Mucosa of descending colon (tissue), 3 donors: Measurements from ENCODE around the gene PLCB4. TPM values are rescaled to one million over a fixed set of nuclear protein-coding genes. Genes with fewer than 3 reads are reported as not detected.
A peak's percentile ranks its signal among the peaks of the same experiment; 100 is the strongest.

Experiments used
- ATAC-seq: fragments of 200-7000 bp; cut with Tn5 transposase; one replicate; pipeline ENCODE4 v1.9.1; 2020; ENCODE audit warnings: mild to moderate bottlenecking, moderate library complexity
- DNase-seq, 3 donors: peaks; one replicate each; pipeline ENCODE4 v3.0.0-alpha.2; 2020
- H3K36me3 ChIP-seq: fragments of 200-600 bp; one replicate; pipeline ENCODE4 v1.8.0; 2021; ENCODE audit warnings: low read depth, mild to moderate bottlenecking
- H3K4me1 ChIP-seq: fragments of 200-600 bp; one replicate; pipeline ENCODE4 v1.8.0; 2021; ENCODE audit warnings: low read depth, mild to moderate bottlenecking
- H3K4me3 ChIP-seq: fragments of 200-600 bp; one replicate; pipeline ENCODE4 v1.8.0; 2021; ENCODE audit warnings: mild to moderate bottlenecking
- H3K9me3 ChIP-seq: fragments of 200-600 bp; one replicate; pipeline ENCODE4 v1.8.0; 2021; ENCODE audit warnings: mild to moderate bottlenecking
- CTCF ChIP-seq: fragments of 200-600 bp; IDR thresholded peaks from one replicate; pipeline ENCODE4 v1.8.0; 2022; ENCODE audit warnings: antibody characterized with exemption, mild to moderate bottlenecking
- intact Hi-C, 2 donors: fragments of 100-400 bp; cut with DNase I in 1 of 2; cut with micrococcal nuclease in 1 of 2; formaldehyde crosslinking; loops; one replicate each; pipeline versions ENCODE4 v1.11.0 to v1.11.1; 2022; cut with DNase I, micrococcal nuclease
- total RNA-seq, 3 donors: library from RNA; stranded (reverse); fragmentation: NEBNext Ultra II Directional in 2 of 3; extraction: Animal tissue kit (Norgen Biotek cat#: 25700) in 2 of 3; gene quantifications; one replicate each; pipeline versions ENCODE4 v1.2.1 to v1.2.4, GENCODE V29; 2021 to 2023
- donor health status: DM: no; HTN: no; CAD: no; lungs with moderate emphysema.
- donor health status: DM: no; HTN: no; CAD: no.
- donor health status: DM: no; HTN: yes; CAD: no.

Gene PLCB4
- total RNA-seq, 3 donors from 2014 or later, result 37.8 to 55.0 (median 51.2) TPM

DNA sequence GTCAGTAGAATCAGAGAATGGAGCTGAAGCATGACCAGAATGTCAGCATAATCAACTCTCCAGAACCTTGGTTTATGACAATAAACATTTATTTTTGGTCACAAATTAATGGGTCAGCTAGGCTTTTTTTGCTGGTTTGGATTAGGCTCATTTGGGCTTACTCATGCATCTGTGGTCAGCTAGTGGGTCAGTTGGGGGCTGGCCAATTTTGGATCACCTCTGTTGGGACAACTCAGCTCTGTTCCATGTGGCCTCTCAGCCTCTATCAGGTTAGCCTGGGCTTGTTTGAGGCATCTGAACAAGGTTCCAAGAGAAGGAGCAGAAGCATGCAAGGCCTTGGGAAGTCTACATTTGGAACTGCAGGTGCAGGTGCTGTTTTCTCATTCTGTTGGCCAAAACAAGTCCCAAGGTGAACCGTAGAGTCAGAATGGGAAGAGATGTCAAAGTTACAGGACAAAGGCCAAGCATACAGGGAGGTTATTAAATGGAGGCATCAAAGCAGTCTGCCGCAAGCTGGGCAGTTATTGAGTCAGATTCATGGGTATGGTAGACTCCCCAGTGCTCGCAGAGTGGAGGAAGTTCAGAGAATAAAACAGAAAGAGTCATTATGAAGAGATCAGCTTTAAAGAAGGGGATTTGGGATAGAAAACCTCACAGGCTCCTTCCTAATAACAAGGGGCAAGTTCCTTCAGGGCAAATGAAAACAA, 173.0 kb downstream of the PLCB4 start:
- H3K36me3 ChIP-seq, result no peaks in the 10 kb centered on the region
- DNase-seq, result peak in 1 of 3 donors; percentile 51
- intact Hi-C loops, result no loop called here

DNA sequence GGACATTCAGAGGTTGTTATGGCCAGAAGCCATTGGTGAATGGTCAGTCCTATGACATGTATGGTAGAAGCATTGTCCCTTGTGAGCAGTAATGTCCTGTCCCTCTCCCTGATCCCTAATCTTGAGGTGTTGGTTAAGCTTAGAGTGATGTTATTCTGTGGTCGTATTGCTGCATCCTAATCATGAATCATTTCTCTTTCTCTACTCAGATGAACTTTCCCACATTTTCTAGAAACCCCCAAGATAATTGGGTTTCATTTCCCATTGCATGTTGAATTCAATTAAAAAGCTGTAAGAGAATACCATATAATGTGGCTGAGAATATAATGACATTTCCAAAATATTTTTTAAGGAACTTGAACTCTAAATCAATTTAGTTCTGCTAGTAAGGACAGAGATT, 175.1 kb downstream of the PLCB4 start:
- H3K36me3 ChIP-seq, result no peaks in the 10 kb centered on the region
- no peak for TF ChIP-seq CTCF
- peaks cover 19% of the 10 kb centered on the region for H3K4me1 ChIP-seq
- intact Hi-C loops, result no loop called here
- no peaks in the 10 kb centered on the region for H3K9me3 ChIP-seq
- ATAC-seq (no peak), DNase-seq (no peak)
- H3K4me3 ChIP-seq, result no peak overlapping the region

More for the DNA sequence above, 173.0 kb downstream of the PLCB4 start:
- Histone ChIP-seq H3K9me3 (no peaks in the 10 kb centered on the region), H3K4me1 (peaks cover 19% of the 10 kb centered on the region), H3K4me3 (no peak overlapping the region)
- peak; percentile 74 for ATAC-seq
- no peak for TF ChIP-seq CTCF

GRCh38 chr20:9244811-9245210, 175.9 kb downstream of the PLCB4 start:
- no peaks in the 10 kb centered on the region for H3K9me3 ChIP-seq
- no peak for DNase-seq
- TF ChIP-seq CTCF, result no peak
- intact Hi-C loops, result no loop called here
- peaks cover 19% of the 10 kb centered on the region for H3K4me1 ChIP-seq
- ATAC-seq, result no peak
- no peaks in the 10 kb centered on the region for H3K36me3 ChIP-seq
- no peak overlapping the region for H3K4me3 ChIP-seq

- H3K4me1 ChIP-seq, result peaks cover 8% of the 10 kb centered on the region
- ATAC-seq, result no peak
- TF ChIP-seq CTCF, result no peak
These were observed 177.8 kb downstream of the PLCB4 start for GRCh38 chr20:9246731-9247130.

DNA sequence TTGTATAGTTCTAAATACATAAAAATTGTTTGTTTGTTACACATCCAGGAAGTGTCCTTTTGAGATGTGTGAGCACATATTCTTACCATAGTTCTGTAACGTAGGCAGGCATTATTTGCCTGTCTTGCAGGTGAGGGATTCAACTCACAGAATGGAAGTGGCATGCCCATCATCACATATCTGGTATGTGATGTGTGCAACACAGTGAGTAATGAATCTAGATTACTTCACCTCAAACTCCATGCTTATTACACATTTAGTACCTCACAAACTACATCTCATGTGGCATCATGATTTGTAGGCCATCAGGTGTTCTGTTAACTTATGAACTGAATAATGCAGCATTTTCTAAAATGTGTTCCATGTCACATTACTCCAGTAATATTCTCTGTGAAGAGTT, 181.6 kb downstream of the PLCB4 start:
- Histone ChIP-seq H3K9me3 (no peaks in the 10 kb centered on the region), H3K4me3 (no peak overlapping the region), H3K4me1 (no peaks in the 10 kb centered on the region), H3K36me3 (no peaks in the 10 kb centered on the region)
- intact Hi-C loops, result no loop called here
- no peak for TF ChIP-seq CTCF
- no peak for DNase-seq
- ATAC-seq, result no peak

More at GRCh38 chr20:9246731-9247130, 177.8 kb downstream of the PLCB4 start:
- intact Hi-C loops, result no loop called here
- no peak for DNase-seq
- no peaks in the 10 kb centered on the region for H3K36me3 ChIP-seq
- no peaks in the 10 kb centered on the region for H3K9me3 ChIP-seq
- no peak overlapping the region for H3K4me3 ChIP-seq
